Activated CD4-positive, alpha-beta T cell treated with anti-CD3 and anti-CD28 coated beads, Interleukin-2, amount 10 ng/mL, durations not matched to agents 24 days and 14 days (primary cell): ENCODE data around the gene TMEM44. TPM values are rescaled to one million over a fixed set of nuclear protein-coding genes. Genes with fewer than 3 reads are reported as not detected.
"Not testable (repeated sequence)": the region's sequence is repeated elsewhere in the genome, so short reads cannot be mapped to it uniquely, and the experiment has no call there.

ENCODE experiments used
- DNase-seq: peaks from one replicate; pipeline ENCODE4 v3.0.0; 2022
- H3K27ac Mint-ChIP-seq: one replicate; pipeline ENCODE4 v1.8.0; 2022; ENCODE audit warnings: mild to moderate bottlenecking, mixed read lengths
- H3K27me3 Mint-ChIP-seq: one replicate; pipeline ENCODE4 v1.8.0; 2022; ENCODE audit warnings: mixed read lengths
- H3K36me3 Mint-ChIP-seq: one replicate; pipeline ENCODE4 v1.8.0; 2022; ENCODE audit warnings: low read depth, mild to moderate bottlenecking, mixed read lengths
- H3K4me1 Mint-ChIP-seq: one replicate; pipeline ENCODE4 v1.8.0; 2021; ENCODE audit warnings: mixed read lengths
- H3K4me3 Mint-ChIP-seq: one replicate; pipeline ENCODE4 v1.8.0; 2022; ENCODE audit warnings: mild to moderate bottlenecking, moderate library complexity, mixed read lengths
- H3K9me3 Mint-ChIP-seq: one replicate; pipeline ENCODE4 v1.8.0; 2021; ENCODE audit warnings: mixed read lengths
- intact Hi-C: fragments of 100-400 bp; cut with micrococcal nuclease; formaldehyde crosslinking; loops from one replicate; pipeline ENCODE4 v1.15.1; 2023
- total RNA-seq: library from RNA; stranded (reverse); gene quantifications from 2 replicates; pipeline ENCODE4 v1.2.3, GENCODE V29; 2022

Gene TMEM44
- total RNA-seq, 1 donor from 2014 or later, result 2.4 TPM

DNA sequence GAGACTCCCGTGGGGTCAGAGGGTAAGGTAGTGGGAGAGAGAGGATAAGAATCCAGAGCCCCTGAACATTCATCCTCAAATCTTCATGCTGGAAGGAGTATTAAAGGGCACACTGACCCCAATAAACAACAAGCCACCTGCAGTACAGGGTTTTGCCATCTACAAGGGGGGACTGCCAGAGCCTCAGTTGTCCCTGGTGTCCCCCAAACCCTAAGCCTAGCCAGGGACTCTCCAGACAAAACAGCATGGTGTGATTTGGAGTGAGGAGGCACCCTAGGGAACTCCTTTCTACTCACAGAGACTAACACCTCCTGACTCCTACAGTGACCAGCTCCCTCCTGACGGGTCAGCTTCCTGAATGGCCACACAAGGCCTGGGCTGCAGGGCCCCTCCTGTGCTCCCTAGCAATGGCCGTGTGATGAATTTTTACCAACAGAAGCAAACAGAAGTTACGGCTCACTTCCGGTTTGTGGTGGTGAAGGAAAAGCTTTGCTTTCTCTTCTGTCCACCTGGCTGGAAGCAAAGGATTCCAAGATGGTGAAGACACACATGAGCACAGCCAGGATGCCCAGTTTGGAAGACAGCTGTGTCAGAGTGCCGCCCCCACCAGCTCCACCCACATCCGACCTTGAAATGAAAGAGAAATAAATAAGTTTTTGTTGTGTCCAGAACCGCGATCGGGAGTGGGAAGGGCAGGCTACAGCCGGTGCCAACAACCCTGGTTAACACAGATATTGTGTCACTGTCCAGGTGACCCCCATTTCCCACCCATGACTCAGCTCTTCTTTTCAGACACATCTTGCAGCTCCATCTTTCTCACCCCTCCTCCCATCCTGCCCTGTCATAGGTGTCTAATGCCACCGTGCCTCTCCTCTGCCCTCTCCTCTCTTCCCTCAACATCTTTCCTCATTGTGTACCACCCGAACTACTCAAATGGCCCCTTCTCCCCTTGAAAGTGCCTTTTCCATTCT is 76.8 kb downstream of the TMEM44 start:
- H3K27ac Mint-ChIP-seq, result peak overlapping the region; percentile 52
- H3K27me3 Mint-ChIP-seq, result peaks cover 6% of the 10 kb centered on the region
- no peaks in the 10 kb centered on the region for H3K9me3 Mint-ChIP-seq
- peak; percentile 68 for DNase-seq
- peak overlapping the region; percentile 49 for H3K4me3 Mint-ChIP-seq
- no peaks in the 10 kb centered on the region for H3K36me3 Mint-ChIP-seq
- peaks cover 8% of the 10 kb centered on the region for H3K4me1 Mint-ChIP-seq
- intact Hi-C loops, result loop anchor here (5.0 kb wide), 1 partner anchor 34 kb away; no protein-coding TSS in a partner anchor

DNA sequence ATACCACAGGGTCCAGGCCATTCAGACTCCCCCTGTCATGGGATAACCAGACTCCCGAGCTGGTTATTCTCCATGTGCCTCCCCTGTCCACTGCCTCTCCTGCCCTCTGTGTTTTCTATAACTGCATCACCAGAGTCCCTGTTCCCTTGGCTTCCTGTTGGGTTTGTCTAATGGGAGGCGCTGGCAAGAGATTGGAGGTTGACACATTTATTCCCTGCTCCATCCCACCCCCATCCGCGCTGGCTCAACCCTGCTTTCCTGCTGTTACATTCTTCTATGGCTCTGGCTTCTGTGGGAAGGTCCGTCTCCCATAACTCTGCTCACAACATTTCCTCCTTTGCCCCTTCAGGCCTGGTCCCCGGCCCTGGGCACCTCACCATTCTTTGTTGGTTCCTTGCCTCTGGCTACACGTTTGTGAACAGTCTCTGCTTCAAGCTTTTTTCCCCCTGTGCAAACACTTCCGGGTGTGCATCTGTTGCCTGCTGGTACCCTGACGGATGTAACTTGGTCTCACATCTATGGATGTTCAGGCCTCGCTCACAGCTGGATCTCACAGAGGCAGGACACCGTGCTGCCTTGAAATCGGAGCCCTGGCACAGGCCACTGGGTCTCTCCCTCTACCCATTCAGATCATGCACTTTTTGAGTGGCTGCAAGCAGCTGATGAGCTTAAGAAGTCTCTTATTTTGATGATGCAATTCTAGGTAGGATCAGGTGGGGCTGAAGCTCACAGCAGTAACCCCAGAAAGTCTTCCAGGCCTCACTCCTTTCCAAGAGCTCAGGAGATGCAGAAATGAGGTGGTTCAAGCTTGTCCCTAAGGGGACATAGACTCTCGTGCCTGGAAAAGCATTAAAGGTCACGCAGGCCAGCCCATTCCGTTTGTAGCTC is 77.8 kb downstream of the TMEM44 start:
- Mint-ChIP-seq H3K27ac (no peak overlapping the region), H3K36me3 (no peaks in the 10 kb centered on the region), H3K4me1 (peaks cover 6% of the 10 kb centered on the region), H3K27me3 (peaks cover 6% of the 10 kb centered on the region), H3K9me3 (no peaks in the 10 kb centered on the region), H3K4me3 (no peak overlapping the region)
- intact Hi-C loops, result loop anchor here (5.0 kb wide), 1 partner anchor 33 kb away; no protein-coding TSS in a partner anchor
- no peak for DNase-seq

DNA sequence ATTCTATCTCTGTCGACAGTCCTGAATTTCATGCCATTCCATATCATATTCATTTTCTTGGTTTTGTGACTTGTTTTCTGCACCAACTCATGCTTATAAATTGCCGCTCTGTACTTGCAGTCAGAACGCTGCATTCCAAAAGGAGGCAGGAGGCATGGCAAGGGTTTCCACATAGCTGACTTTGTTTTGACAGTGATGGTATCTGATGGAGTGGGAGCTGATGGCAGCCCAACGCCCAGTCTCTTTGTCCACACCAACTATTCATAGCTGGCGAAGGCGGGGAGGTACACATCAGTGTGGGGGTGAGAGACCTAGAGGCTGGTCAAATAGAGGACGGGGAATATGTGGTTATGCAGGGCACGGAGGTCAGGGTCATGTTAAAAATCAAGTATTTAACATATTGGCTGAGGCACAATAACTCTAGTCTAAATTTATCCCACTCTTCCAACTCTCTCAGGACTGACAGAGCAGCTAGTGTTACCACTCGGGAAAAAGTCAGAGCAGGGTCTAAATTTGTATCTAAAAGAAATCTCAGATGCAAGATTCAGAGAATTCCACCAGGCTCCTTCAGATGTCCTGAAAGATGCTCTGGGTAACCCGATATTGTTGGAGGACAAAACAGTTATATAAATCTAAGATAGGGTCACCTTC is 78.6 kb downstream of the TMEM44 start:
- no peaks in the 10 kb centered on the region for H3K36me3 Mint-ChIP-seq
- peaks cover 6% of the 10 kb centered on the region for H3K27me3 Mint-ChIP-seq
- intact Hi-C loops, result loop anchor here (5.0 kb wide), 1 partner anchor 32 kb away; no protein-coding TSS in a partner anchor
- DNase-seq, result no peak
- H3K4me3 Mint-ChIP-seq, result no peak overlapping the region
- H3K27ac Mint-ChIP-seq, result no peak overlapping the region
- H3K9me3 Mint-ChIP-seq, result no peaks in the 10 kb centered on the region
- H3K4me1 Mint-ChIP-seq, result peaks cover 6% of the 10 kb centered on the region

DNA sequence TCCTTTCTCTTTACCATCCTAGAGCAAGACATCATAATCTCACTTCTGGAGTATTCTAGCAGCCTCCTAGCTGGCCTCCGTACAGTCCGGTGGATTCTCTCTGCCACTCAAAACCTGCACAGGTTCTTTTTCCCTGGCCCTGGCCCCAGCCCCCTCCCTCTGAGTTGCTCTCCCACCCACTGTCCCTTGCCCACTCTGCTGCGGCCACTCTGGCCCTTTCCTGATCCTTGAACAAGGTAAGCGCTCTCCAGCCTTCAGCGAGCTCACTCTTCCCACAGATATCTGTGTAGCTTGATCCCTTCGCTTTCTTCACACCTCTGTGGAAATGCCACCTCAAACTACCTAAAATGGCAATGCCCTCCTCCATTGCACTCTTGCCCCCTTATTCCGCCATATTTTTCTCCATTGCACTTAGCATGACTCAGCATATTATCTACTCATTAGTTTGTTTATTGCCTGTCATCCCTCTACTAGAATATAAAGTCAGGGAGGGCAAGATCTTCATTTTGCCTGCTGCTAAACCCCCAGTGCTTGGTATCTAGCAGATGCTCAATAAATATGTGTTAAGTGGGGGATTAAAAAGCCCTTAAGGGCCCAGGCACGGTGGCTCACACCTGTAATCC is 80.8 kb downstream of the TMEM44 start:
- Mint-ChIP-seq H3K36me3 (no peaks in the 10 kb centered on the region), H3K9me3 (peaks cover 2% of the 10 kb centered on the region), H3K27me3 (peaks cover 2% of the 10 kb centered on the region), H3K27ac (no peak overlapping the region), H3K4me3 (no peak overlapping the region), H3K4me1 (peaks cover 6% of the 10 kb centered on the region)
- intact Hi-C loops, result no loop called here
- DNase-seq, result no peak

DNA sequence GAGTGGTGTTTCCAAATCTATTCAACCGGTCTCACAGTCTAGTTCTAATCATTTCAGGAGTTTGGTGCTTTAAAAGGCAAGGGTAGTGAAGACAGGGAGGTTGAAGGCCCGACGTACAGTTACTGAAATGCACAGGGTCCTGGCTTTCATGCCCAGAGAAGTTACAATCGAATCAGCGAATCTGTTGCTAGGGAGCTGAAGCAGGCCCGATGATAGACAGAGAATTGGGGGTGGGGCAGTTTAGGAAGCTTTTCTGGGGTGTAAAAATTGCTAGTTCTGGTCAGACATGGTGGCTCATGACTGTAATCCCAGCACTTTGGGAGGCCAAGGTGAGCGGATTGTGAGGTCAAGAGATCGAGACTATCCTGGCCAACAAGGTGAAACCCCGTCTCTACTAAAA is 83.4 kb downstream of the TMEM44 start:
- Mint-ChIP-seq H3K4me3 (no peak overlapping the region), H3K4me1 (no peaks in the 10 kb centered on the region), H3K27me3 (peaks cover 2% of the 10 kb centered on the region), H3K36me3 (no peaks in the 10 kb centered on the region), H3K9me3 (peaks cover 6% of the 10 kb centered on the region), H3K27ac (no peak overlapping the region)
- DNase-seq, result no peak
- intact Hi-C loops, result no loop called here

DNA sequence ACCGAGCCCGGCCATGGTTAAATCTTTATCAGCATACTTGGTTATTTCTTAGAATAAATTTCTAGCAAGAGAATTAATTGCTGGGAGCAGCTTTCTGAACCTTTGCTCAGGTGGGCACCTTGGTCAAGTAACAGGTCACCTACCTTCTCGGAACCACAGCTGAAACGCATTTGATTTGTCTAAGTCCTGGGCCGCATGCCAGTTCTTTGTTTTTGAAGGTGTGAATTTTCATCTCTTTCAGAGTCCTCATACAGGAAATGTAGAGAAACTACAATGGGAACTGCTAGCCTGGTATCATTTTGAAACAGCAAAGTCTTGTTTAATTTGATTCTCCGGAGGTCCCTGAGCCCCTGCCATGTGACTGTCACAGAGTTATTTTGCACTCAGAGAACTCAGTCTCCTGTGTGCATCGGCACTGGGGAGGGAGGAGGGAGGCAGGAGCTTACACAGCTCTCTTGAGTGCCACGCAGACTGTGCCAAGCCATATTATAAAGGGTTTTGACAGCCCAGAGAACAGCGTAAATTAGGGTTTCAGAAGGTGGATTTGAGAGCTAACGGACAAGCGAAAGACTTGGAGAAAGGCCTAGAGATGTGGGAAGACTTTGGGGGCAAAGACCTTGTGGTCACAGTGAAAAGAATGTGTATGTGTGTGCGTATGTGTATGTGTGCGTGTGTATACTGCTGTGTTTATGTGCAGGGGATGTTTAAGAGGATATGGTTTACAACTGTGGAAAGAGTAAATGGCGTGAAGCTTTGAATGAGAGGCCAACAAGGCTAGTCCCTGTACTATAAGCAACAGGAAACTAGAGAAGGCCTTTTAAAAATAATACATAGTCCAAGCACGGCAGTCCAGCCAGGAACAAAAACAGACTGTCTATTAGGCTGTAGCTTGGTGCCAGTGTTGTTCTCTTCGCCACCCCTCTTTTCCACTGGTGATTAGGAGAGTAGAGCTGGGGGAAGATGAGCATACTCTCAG is 84.6 kb downstream of the TMEM44 start:
- H3K27ac Mint-ChIP-seq, result no peak overlapping the region
- DNase-seq, result no peak
- H3K4me1 Mint-ChIP-seq, result no peaks in the 10 kb centered on the region
- peaks cover 6% of the 10 kb centered on the region for H3K9me3 Mint-ChIP-seq
- H3K27me3 Mint-ChIP-seq, result peaks cover 2% of the 10 kb centered on the region
- intact Hi-C loops, result no loop called here
- no peak overlapping the region for H3K4me3 Mint-ChIP-seq
- H3K36me3 Mint-ChIP-seq, result no peaks in the 10 kb centered on the region

DNA sequence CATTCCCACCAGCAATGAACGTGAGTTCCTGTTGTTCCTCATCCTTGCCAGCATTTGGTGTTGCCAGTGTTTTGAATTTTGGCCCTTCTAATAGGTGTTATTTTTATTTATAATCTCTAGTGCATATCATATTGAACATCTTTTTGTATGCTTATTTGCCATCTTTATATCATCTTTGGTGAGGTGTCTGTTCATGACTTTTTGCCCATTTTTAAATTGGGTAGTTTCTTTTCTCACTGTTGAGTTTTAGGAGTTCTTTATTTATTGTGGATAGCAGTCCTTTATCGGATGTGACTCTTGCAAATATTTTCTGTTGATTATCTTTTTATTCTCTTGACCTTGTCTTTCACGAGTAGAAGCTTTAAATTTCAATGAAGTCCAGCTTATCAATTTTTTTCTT is 86.2 kb downstream of the TMEM44 start:
- Mint-ChIP-seq H3K9me3 (peaks cover 6% of the 10 kb centered on the region), H3K36me3 (no peaks in the 10 kb centered on the region), H3K4me1 (no peaks in the 10 kb centered on the region), H3K27me3 (peaks cover 1% of the 10 kb centered on the region), H3K4me3 (no peak overlapping the region), H3K27ac (no peak overlapping the region)
- intact Hi-C loops, result no loop called here
- no peak for DNase-seq

DNA sequence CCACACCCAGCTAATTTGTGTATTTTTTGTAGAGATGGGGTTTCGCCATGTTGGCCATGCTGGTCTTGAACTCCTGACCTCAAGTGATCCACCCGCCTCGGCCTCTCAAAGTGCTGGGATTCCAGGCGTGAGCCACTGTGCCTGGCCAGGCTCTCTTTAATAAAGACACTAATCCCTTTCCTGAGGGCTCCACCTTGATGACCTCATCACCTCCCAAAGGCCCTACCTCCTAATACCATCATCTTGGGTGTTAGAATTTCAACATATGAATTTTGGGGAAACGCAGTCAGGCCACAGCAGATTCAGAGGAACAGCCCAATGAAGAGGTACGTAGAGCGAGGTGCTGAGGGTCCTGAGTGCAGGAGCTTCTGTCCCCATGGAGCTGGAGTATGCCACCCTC is 87.7 kb downstream of the TMEM44 start:
- H3K27me3 Mint-ChIP-seq, H3K4me3 Mint-ChIP-seq, H3K4me1 Mint-ChIP-seq, H3K9me3 Mint-ChIP-seq, DNase-seq, H3K27ac Mint-ChIP-seq, H3K36me3 Mint-ChIP-seq, intact Hi-C loops: not testable (repeated sequence)

DNA sequence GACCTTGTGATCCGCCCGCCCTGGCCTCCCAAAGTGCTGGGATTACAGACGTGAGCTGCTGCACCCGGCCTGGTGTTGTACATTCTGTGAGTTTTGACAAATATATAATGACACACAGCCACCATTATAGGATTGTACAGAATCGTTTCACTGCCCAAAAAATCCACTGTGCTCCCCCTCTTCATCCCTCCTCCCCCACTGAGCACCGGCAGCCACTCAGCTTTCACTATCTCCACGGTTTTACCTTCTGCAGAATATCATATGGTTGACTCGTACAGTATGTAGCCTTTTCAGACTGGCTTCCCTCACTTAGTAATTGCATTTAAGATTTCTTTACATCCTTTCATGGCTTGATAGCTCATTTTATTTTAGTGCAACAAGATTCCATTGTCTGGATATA is 89.7 kb downstream of the TMEM44 start:
- no peak overlapping the region for H3K4me3 Mint-ChIP-seq
- H3K4me1 Mint-ChIP-seq, result peaks cover 6% of the 10 kb centered on the region

DNA sequence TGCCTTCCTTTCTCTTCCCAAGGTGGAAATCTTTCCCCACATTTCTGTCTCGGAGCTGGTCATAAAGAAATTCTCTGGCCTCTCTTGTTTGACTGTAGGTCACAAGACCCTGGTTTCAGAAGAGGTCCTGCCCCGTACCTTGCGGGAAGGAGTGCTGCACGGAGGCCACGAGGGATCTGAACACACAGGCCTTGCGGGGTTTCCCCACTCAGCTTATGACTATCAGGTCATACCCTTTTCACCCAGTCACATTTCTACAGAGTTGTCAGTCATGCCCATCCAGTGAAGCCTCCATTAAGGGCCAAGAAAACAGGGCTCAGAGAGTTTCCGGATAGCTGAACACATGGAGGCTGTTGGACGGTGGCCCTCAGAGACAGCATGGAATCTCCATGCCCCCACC is 91.7 kb downstream of the TMEM44 start:
- Mint-ChIP-seq H3K9me3 (no peaks in the 10 kb centered on the region), H3K4me3 (no peak overlapping the region), H3K36me3 (no peaks in the 10 kb centered on the region), H3K4me1 (peaks cover 6% of the 10 kb centered on the region), H3K27ac (no peak overlapping the region), H3K27me3 (no peaks in the 10 kb centered on the region)
- DNase-seq, result no peak
- intact Hi-C loops, result no loop called here

More for the DNA sequence above, 89.7 kb downstream of the TMEM44 start:
- Mint-ChIP-seq H3K36me3 (no peaks in the 10 kb centered on the region), H3K9me3 (peaks cover 6% of the 10 kb centered on the region), H3K27me3 (no peaks in the 10 kb centered on the region), H3K27ac (no peak overlapping the region)
- DNase-seq, result no peak
- intact Hi-C loops, result no loop called here

DNA sequence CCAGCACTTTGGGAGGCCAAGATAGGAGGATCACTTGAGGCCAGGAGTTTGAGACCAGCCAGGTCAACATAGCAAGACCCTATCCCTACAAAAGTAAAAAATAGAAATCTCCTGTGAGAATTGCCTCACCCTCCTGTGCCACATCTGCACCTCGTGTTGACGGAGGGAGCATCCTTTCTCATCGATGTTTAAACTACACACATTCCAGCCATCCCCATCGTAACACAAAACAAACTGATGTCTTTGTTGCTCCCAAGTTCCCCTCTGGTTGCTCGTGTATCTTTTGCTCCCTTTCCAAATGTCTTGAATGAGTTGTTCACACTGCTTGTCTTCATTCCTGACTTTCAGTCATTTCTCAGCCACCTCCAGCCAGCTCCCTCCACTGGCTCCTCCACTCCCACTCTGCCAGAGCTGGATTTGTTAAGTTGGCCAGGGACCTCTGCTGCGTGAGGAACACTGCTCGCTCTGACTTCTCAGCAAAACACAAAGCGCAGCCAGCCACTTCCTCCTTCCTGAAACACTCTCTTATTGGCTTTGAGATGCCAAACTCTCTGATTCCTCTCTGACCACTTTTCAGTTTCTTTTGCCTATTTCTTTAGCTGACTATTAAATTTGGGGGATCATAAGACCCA is 92.8 kb downstream of the TMEM44 start:
- DNase-seq, result peak; percentile 60
- peak overlapping the region; percentile 34 for H3K27ac Mint-ChIP-seq
- intact Hi-C loops, result no loop called here
- peaks cover 6% of the 10 kb centered on the region for H3K4me1 Mint-ChIP-seq
- no peaks in the 10 kb centered on the region for H3K36me3 Mint-ChIP-seq
- H3K4me3 Mint-ChIP-seq, result no peak overlapping the region
- peaks cover 4% of the 10 kb centered on the region for H3K9me3 Mint-ChIP-seq
- H3K27me3 Mint-ChIP-seq, result no peaks in the 10 kb centered on the region

DNA sequence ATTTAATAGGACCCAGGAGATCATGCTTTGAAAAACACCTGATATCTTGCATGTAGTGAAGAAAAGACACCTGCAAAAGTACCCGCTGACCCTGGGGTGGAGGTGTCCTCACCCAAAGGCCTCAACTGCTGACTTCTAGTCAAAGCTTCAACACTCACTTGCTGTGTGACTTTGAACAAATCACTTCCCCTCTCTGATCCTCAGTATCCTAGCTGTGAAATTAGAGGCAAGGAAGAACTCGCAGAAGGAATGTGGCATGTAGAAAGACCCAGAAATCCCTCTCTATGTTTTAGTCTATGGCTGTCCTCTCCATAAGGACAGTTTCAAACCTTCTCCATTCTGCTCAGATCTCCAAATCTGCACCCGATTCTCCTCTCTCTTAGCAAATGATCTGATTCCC is 93.7 kb downstream of the TMEM44 start:
- Mint-ChIP-seq H3K4me1 (peaks cover 6% of the 10 kb centered on the region), H3K36me3 (no peaks in the 10 kb centered on the region), H3K4me3 (no peak overlapping the region), H3K9me3 (peaks cover 11% of the 10 kb centered on the region), H3K27me3 (no peaks in the 10 kb centered on the region), H3K27ac (no peak overlapping the region)
- intact Hi-C loops, result no loop called here
- no peak for DNase-seq
